ENCODE data around the gene SLC27A1.

DNA sequence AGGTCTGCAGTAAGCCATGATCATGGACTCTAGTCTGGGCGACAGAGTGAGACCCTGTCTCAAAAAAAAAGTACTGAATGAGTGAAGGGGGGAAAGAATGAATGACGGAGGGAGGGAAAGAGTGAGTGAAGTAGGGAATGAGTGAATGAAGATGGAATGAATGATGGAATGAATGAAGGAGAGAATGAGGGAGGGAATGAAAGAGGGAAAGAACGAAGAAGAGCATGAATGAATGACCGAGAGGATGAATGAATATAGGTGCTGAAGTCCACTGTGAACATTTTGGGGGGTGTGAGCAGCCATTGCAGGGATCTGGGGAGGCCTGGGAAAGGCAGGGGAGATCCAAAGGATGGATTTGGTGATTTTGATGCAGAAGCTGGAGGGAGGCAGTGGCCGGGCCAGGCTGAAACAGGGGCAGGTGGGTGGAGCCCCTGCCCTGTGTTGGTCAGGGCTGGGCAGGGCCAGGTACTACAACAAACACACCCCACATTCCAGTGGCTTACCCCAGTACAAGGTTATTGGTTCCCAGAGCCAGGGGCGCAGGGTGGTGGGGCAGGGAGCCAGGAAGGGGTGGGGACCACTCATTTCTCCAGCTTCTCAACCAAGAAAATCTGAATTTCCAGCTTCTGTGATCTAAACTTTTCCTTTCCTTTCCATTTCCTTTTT, 14.3 kb downstream of the SLC27A1 start:
- no peak for TF ChIP-seq POLR2A (IDR thresholded peaks at IDR 0.05)
- TF ChIP-seq, protein P1, sequence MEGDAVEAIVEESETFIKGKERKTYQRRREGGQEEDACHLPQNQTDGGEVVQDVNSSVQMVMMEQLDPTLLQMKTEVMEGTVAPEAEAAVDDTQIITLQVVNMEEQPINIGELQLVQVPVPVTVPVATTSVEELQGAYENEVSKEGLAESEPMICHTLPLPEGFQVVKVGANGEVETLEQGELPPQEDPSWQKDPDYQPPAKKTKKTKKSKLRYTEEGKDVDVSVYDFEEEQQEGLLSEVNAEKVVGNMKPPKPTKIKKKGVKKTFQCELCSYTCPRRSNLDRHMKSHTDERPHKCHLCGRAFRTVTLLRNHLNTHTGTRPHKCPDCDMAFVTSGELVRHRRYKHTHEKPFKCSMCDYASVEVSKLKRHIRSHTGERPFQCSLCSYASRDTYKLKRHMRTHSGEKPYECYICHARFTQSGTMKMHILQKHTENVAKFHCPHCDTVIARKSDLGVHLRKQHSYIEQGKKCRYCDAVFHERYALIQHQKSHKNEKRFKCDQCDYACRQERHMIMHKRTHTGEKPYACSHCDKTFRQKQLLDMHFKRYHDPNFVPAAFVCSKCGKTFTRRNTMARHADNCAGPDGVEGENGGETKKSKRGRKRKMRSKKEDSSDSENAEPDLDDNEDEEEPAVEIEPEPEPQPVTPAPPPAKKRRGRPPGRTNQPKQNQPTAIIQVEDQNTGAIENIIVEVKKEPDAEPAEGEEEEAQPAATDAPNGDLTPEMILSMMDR (IDR thresholded peaks at IDR 0.05) = no peak

Data from lower leg skin (tissue), 3 donors.